ENCODE results near the gene DYNLT4.
"Not testable (repeated sequence)": the region's sequence is repeated elsewhere in the genome, so short reads cannot be mapped to it uniquely, and the experiment has no call there.

DYNLT4 gene

DNA sequence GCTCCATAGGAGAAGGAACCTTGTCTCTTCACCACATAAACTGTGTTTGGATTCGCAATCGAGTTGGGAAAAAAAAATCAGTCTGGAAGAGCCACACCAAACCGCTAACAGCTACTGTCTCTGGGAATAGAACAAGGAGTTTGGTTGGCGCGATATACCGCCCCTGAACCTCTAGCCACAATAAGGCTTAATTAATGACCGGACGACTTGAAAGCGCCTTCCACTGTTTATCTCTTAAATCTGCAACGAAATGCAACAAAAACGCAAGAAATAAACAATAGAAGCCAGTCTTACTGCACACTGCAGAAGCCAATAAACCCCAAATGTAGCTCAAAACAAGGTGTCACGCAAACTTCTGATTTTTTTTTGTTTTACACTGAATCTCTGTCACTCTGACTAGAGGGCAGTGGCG is 12.1 kb upstream of the DYNLT4 start:
- Histone ChIP-seq H4K20me1 (ENCODE audit: insufficient read depth) (no peaks in the 10 kb centered on the region), H3K27me3 (ENCODE audit: insufficient read depth, low read depth) (no peaks in the 10 kb centered on the region), H3K4me3 (IDR thresholded peaks at IDR 0.05; ENCODE audit: insufficient read depth, low read depth, low read length) (no peak overlapping the region), H3K9ac (peak overlapping the region; percentile 92; the same call in 1 of the 2 replicates), H3K27ac (peak overlapping the region; percentile 98), H2AFZ (ENCODE audit: low read depth) (peak overlapping the region; percentile 70), H3K4me2 (peak overlapping the region; percentile 72), H3K36me3 (ENCODE audit: insufficient read depth) (no peaks in the 10 kb centered on the region), H3K79me2 (ENCODE audit: insufficient read depth, low read depth) (no peaks in the 10 kb centered on the region), H3K4me1 (ENCODE audit: low read depth, poor library complexity, severe bottlenecking) (peaks cover 17% of the 10 kb centered on the region)
- TF ChIP-seq, protein P1, sequence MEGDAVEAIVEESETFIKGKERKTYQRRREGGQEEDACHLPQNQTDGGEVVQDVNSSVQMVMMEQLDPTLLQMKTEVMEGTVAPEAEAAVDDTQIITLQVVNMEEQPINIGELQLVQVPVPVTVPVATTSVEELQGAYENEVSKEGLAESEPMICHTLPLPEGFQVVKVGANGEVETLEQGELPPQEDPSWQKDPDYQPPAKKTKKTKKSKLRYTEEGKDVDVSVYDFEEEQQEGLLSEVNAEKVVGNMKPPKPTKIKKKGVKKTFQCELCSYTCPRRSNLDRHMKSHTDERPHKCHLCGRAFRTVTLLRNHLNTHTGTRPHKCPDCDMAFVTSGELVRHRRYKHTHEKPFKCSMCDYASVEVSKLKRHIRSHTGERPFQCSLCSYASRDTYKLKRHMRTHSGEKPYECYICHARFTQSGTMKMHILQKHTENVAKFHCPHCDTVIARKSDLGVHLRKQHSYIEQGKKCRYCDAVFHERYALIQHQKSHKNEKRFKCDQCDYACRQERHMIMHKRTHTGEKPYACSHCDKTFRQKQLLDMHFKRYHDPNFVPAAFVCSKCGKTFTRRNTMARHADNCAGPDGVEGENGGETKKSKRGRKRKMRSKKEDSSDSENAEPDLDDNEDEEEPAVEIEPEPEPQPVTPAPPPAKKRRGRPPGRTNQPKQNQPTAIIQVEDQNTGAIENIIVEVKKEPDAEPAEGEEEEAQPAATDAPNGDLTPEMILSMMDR (conservative IDR thresholded peaks at IDR 0.05; ENCODE audit: low read depth, low read length) = no peak

DNA sequence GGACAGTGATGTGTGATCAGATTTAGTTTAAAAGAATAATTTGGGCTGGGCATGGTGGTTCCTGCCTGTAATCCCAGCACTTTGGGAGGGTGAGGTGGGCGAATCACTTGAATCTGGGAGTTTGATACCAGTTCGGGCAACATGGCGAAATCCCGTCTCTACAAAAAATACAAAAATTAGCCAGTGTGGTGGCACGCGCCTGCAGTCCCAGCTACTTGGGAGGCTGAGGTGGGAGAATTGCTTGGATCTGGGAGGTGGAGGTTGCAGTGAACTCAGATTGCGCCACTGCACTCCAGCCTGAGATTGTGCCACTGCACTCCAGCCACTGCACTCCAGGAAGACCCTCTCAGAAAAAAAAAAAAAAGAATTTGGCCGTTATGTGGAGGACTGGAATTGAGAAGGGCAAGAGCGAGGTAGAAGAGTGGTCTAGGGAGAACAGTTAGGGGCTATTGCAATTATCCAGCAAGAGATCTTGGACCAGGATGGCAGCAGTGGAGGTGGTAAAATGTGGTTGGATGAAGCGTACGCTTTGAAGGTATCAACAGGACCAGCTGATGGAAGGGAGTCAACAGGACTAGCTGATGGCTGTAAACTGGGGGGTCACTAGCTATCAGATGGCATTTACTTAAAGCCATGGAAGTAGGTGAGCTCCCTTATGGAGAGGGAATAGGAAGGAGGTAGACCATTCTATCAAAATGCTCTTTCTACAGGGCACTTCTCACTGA is 10.8 kb upstream of the DYNLT4 start:
- Histone ChIP-seq H3K4me1 (ENCODE audit: low read depth, poor library complexity, severe bottlenecking) (peaks cover 17% of the 10 kb centered on the region), H3K27me3 (ENCODE audit: insufficient read depth, low read depth) (no peaks in the 10 kb centered on the region), H3K79me2 (ENCODE audit: insufficient read depth, low read depth) (no peaks in the 10 kb centered on the region), H3K36me3 (ENCODE audit: insufficient read depth) (no peaks in the 10 kb centered on the region), H4K20me1 (ENCODE audit: insufficient read depth) (no peaks in the 10 kb centered on the region), H2AFZ (ENCODE audit: low read depth) (no peak overlapping the region), H3K27ac (peak overlapping the region; percentile 98; the same call in 1 of the 2 replicates), H3K9ac (no peak overlapping the region), H3K4me2 (no peak overlapping the region; the same call in 1 of the 2 replicates), H3K4me3 (IDR thresholded peaks at IDR 0.05; ENCODE audit: insufficient read depth, low read depth, low read length) (no peak overlapping the region)
- TF ChIP-seq, protein P1 (conservative IDR thresholded peaks at IDR 0.05; ENCODE audit: low read depth, low read length) = no peak

DNA sequence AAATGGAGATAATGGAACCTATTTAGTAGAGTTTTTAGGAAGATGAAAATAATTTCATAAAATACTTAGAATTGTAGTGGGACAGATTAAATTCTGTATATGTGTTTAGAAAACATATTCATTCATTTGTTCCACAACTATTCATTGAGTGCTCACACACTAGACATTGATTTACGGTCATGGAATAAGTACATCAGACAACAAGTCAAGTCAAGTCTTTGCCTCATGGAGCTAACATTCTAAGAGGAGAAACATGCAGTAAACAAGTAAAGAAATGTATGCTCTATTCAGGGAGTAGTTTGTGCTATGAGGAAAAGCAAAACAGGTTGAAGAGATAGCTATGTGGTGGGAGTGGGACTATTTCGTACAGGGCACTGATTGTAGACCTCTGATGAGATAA is 10.2 kb upstream of the DYNLT4 start:
- H3K4me2 ChIP-seq = no peak overlapping the region

DNA sequence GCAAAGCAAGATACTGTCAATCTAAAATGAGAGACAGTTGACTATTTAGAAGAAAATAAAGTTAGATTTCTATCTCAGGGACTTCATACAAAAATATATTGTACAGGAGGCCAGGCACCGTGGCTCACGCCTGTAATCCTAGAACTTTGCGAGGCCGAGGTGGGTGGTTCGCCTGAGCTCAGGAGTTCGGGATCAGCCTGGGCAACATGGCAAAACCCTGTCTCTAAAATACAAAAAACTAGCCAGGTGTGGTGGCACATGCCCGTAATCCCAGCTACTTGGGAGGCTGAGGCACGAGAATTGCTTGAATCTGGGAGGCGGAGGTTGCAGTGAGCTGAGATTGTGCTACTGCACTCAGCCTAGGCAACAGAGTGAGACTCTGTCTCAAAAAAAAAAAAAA is 8.8 kb upstream of the DYNLT4 start:
- H3K4me3 ChIP-seq (IDR thresholded peaks at IDR 0.05; ENCODE audit: insufficient read depth, low read depth, low read length); H4K20me1 ChIP-seq (ENCODE audit: insufficient read depth); H3K27ac ChIP-seq; H3K4me2 ChIP-seq; H2AFZ ChIP-seq (ENCODE audit: low read depth); H3K9ac ChIP-seq; H3K79me2 ChIP-seq (ENCODE audit: insufficient read depth, low read depth); H3K36me3 ChIP-seq (ENCODE audit: insufficient read depth); H3K27me3 ChIP-seq (ENCODE audit: insufficient read depth, low read depth): not testable (repeated sequence)
- H3K4me1 ChIP-seq (ENCODE audit: low read depth, poor library complexity, severe bottlenecking) = peaks cover 29% of the 10 kb centered on the region

More for the DNA sequence above, 10.2 kb upstream of the DYNLT4 start:
- H4K20me1 ChIP-seq (ENCODE audit: insufficient read depth) = no peaks in the 10 kb centered on the region
- H3K4me3 ChIP-seq (IDR thresholded peaks at IDR 0.05; ENCODE audit: insufficient read depth, low read depth, low read length) = no peak overlapping the region
- H3K4me1 ChIP-seq (ENCODE audit: low read depth, poor library complexity, severe bottlenecking) = peaks cover 17% of the 10 kb centered on the region
- TF ChIP-seq, protein P1 (conservative IDR thresholded peaks at IDR 0.05; ENCODE audit: low read depth, low read length) = no peak
- H3K36me3 ChIP-seq (ENCODE audit: insufficient read depth) = no peaks in the 10 kb centered on the region
- H3K27ac ChIP-seq = no peak overlapping the region
- no peak overlapping the region for H2AFZ ChIP-seq (ENCODE audit: low read depth)
- H3K79me2 ChIP-seq (ENCODE audit: insufficient read depth, low read depth) = no peaks in the 10 kb centered on the region
- no peaks in the 10 kb centered on the region for H3K27me3 ChIP-seq (ENCODE audit: insufficient read depth, low read depth)
- H3K9ac ChIP-seq = no peak overlapping the region

DNA sequence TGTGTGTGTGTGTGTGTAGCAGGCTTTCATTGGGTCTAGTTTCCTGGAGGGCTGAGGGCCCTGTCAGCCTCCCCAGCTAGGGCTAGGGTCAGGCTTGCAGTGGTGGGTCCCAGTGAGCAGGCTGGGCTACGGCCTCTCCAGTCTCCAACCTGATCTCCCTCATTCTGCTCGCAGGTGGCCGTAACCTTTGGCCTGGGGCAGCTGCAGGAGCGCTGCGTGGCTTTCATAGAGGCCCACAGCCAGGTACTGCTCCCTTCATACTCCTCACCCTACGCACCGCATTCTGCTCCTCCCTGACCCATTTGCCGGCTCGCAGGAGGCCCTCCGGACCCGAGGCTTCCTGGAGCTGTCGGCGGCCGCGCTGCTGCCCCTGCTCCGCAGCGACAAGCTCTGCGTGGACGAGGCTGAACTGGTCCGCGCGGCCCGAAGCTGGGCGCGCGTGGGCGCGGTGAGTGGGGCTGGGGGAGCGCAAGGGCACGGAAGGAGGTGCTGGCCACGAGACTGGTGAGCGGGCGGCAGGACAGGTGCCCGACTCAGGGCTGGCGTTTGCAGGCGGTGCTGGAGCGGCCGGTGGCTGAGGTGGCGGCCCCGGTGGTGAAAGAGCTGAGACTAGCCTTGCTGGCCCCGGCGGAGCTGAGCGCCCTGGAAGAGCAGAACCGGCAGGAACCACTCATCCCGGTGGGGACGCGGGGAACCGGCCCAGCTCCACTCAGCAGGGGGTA is 5.8 kb upstream of the DYNLT4 start:
- Histone ChIP-seq H3K36me3 (ENCODE audit: insufficient read depth) (no peaks in the 10 kb centered on the region), H3K4me3 (IDR thresholded peaks at IDR 0.05; ENCODE audit: insufficient read depth, low read depth, low read length) (no peak overlapping the region)

More for the DNA sequence above, 5.8 kb upstream of the DYNLT4 start:
- H3K4me2 ChIP-seq = no peak overlapping the region
- no peak overlapping the region for H3K9ac ChIP-seq
- peaks cover 43% of the 10 kb centered on the region for H3K4me1 ChIP-seq (ENCODE audit: low read depth, poor library complexity, severe bottlenecking)
- no peaks in the 10 kb centered on the region for H3K79me2 ChIP-seq (ENCODE audit: insufficient read depth, low read depth)
- H2AFZ ChIP-seq (ENCODE audit: low read depth) = no peak overlapping the region
- no peak overlapping the region for H3K27ac ChIP-seq
- TF ChIP-seq, protein P1 (conservative IDR thresholded peaks at IDR 0.05; ENCODE audit: low read depth, low read length) = no peak
- no peaks in the 10 kb centered on the region for H4K20me1 ChIP-seq (ENCODE audit: insufficient read depth)
- H3K27me3 ChIP-seq (ENCODE audit: insufficient read depth, low read depth) = no peaks in the 10 kb centered on the region
